Chondrocyte (in vitro differentiated cells): ENCODE data around the gene CPLX3. TPM values are rescaled to one million over a fixed set of nuclear protein-coding genes. Genes with fewer than 3 reads are reported as not detected.
A peak's percentile ranks its signal among the peaks of the same experiment; 100 is the strongest.

ENCODE experiments used
- DNase-seq: peaks from one replicate; pipeline ENCODE4 v3.0.0; 2021; ENCODE audit warnings: mixed read lengths, low spot score
- H3K27ac Mint-ChIP-seq: one replicate; pipeline ENCODE4 v1.8.0; 2021; ENCODE audit warnings: mild to moderate bottlenecking, moderate library complexity, mixed read lengths; ENCODE audit not compliant: unreplicated experiment
- H3K27me3 Mint-ChIP-seq: 2 replicates; pipeline ENCODE4 v1.8.0; 2021; ENCODE audit warnings: low read depth, mixed read lengths
- H3K36me3 Mint-ChIP-seq: 2 replicates; pipeline ENCODE4 v1.8.0; 2021; ENCODE audit warnings: low read depth, mixed read lengths
- H3K4me1 Mint-ChIP-seq: 2 replicates; pipeline ENCODE4 v1.8.0; 2021; ENCODE audit warnings: low read depth, mild to moderate bottlenecking, mixed read lengths
- H3K4me3 Mint-ChIP-seq: one replicate; pipeline ENCODE4 v1.8.0; 2021; ENCODE audit warnings: mild to moderate bottlenecking, moderate library complexity, mixed read lengths; ENCODE audit not compliant: unreplicated experiment
- H3K9me3 Mint-ChIP-seq: 2 replicates; pipeline ENCODE4 v1.8.0; 2021; ENCODE audit warnings: low read depth, mixed read lengths
- total RNA-seq: library from RNA; stranded (reverse); gene quantifications from 3 replicates; pipeline ENCODE4 v1.2.1, GENCODE V29; 2021
- TF ChIP-seq, protein P1 (sequence below): fragments of 200-600 bp; sonication (generic); IDR thresholded peaks from 2 replicates; pipeline ENCODE4 v1.5.0; 2021; ENCODE audit warnings: antibody characterized with exemption, mild to moderate bottlenecking, moderate library complexity

Gene CPLX3
- total RNA-seq, 1 donor from 2014 or later, result not detected

DNA sequence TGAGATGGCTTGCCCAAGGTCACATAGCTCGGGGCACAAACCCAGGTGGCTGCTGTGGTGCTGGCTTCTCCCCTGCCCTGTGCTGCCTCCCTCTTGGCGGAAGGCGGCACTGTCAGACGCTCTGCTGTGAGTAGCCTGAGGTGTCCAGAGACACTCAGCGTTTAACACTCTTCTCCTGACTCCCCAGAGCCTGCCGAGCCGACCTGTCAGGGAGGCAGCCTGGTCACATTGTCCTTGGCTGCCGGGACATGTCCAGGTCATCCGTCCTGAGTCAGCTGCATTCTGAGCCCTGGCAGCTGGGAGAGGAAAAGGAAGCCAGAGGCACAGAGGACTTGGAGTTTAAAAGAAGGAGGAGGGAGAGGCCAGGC, 9.1 kb upstream of the CPLX3 start:
- Mint-ChIP-seq H3K36me3 (no peaks in the 10 kb centered on the region), H3K27me3 (no peaks in the 10 kb centered on the region), H3K4me3 (no peak overlapping the region), H3K9me3 (no peaks in the 10 kb centered on the region), H3K4me1 (peaks cover 8% of the 10 kb centered on the region), H3K27ac (no peak overlapping the region)
- TF ChIP-seq, protein P1, sequence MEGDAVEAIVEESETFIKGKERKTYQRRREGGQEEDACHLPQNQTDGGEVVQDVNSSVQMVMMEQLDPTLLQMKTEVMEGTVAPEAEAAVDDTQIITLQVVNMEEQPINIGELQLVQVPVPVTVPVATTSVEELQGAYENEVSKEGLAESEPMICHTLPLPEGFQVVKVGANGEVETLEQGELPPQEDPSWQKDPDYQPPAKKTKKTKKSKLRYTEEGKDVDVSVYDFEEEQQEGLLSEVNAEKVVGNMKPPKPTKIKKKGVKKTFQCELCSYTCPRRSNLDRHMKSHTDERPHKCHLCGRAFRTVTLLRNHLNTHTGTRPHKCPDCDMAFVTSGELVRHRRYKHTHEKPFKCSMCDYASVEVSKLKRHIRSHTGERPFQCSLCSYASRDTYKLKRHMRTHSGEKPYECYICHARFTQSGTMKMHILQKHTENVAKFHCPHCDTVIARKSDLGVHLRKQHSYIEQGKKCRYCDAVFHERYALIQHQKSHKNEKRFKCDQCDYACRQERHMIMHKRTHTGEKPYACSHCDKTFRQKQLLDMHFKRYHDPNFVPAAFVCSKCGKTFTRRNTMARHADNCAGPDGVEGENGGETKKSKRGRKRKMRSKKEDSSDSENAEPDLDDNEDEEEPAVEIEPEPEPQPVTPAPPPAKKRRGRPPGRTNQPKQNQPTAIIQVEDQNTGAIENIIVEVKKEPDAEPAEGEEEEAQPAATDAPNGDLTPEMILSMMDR, result peak; percentile 53
- DNase-seq, result no peak

DNA sequence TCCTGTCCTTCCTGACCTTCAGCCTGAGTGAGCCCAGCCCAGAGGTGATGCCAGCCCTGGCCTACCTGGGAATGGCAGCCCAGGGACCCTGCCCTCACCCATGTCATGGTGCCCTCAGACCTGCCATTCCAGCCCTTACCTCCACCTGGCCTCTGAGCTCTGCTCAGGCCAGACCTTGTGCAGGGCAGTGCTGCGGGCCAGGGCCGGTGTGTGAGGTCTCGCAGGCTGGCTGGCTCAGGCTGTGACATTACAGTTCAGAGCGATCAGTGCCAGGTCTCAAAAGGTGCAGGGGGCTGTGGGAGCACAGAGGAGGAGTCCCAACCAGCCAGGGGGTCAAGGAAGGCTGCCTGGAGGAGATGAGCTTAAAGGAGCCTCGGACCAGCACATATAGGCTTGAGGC, 6.4 kb upstream of the CPLX3 start:
- Mint-ChIP-seq H3K4me1 (peaks cover 8% of the 10 kb centered on the region), H3K9me3 (no peaks in the 10 kb centered on the region), H3K27ac (no peak overlapping the region), H3K36me3 (no peaks in the 10 kb centered on the region), H3K27me3 (peaks cover 7% of the 10 kb centered on the region), H3K4me3 (no peak overlapping the region)
- DNase-seq, result no peak
- TF ChIP-seq, protein P1, result no peak

DNA sequence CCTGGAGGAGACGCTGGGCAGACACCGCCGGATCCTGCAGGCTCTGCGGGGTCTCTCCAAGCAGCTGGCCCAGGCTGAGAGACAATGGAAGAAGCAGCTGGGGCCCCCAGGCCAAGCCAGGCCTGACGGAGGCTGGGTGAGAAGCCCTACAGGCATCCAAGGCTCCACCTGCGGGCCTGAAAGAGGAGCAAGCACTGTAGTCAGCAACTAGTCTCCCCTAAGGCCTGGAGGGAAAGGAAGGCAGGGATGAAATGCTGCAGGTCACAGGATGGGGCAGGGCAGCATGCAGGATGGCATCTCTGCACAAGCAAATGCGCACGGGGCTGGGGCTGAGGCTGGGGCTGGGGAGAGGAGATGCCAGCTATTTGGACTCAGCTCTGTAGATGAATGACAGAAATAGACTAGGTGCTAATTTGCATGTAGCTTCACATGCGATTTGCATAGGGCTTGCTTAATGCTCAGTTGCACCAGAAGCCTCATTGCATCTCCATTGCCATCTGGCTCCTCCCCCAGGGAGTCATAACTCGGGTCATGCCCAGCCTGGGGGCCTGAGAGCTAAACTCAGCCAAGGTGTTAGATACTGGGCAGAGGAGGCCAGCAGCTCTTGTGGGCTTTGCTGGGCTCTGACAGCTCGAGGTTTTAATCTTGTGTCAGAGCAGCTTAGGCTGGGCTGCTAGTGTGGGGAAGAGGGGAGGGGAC, 5.2 kb upstream of the CPLX3 start:
- TF ChIP-seq, protein P1, result no peak
- DNase-seq, result no peak
- Mint-ChIP-seq H3K36me3 (no peaks in the 10 kb centered on the region), H3K27me3 (peaks cover 9% of the 10 kb centered on the region), H3K27ac (no peak overlapping the region), H3K4me1 (peaks cover 4% of the 10 kb centered on the region), H3K9me3 (no peaks in the 10 kb centered on the region), H3K4me3 (no peak overlapping the region)

DNA sequence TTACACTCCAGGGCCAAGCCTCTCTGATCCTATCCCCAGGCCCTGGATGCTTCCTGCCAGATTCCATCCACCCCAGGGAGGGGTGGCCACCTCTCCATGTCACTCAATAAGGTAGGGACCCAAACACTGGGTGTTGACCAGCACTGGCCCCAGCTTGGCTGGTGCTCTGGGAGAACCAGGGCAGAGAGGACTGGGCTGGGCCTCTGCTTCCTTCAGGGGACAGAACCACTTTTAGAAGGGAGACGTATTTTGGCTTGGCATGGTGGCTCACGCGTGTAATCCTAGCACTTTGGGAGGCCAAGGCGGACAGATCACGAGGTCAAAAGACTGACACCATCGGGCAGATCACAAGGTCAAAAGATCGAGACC, 4.7 kb upstream of the CPLX3 start:
- TF ChIP-seq, protein P1, result no peak
- peaks cover 4% of the 10 kb centered on the region for H3K4me1 Mint-ChIP-seq
- no peak for DNase-seq
- H3K36me3 Mint-ChIP-seq, result no peaks in the 10 kb centered on the region
- no peak overlapping the region for H3K27ac Mint-ChIP-seq
- no peak overlapping the region for H3K4me3 Mint-ChIP-seq
- H3K27me3 Mint-ChIP-seq, result peaks cover 12% of the 10 kb centered on the region
- H3K9me3 Mint-ChIP-seq, result no peaks in the 10 kb centered on the region

DNA sequence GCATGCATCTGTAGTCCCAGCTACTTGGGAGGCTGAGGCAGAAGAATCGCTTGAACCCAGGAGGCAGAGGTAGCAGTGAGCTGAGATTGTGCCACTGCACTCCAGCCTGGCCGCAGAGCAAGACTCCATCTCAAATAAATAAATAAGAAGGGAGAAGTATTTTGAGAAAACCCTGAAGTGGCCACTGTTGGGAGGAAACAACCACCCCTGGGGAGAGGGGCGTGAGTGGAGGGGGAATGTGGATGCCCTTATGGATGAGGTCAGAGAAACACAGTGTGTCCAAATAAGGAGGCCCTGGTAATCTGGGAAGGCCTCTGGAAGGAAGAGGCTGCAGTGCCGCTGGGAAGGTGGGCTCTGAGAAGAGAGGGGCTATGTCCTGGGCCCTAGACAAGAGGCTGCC, 4.2 kb upstream of the CPLX3 start:
- Mint-ChIP-seq H3K4me1 (peaks cover 3% of the 10 kb centered on the region), H3K36me3 (no peaks in the 10 kb centered on the region), H3K27ac (no peak overlapping the region), H3K4me3 (no peak overlapping the region), H3K9me3 (no peaks in the 10 kb centered on the region), H3K27me3 (peaks cover 17% of the 10 kb centered on the region)
- TF ChIP-seq, protein P1, result no peak
- DNase-seq, result no peak
